ENCODE results near the gene PDZRN3.

The PDZRN3 gene

GRCh38 chr3:73351423-73352071 lies 273.2 kb downstream of the PDZRN3 start:
- TF ChIP-seq POLR2AphosphoS5 (IDR thresholded peaks at IDR 0.05; ENCODE audit: low read depth) (no peak), GABPA (IDR thresholded peaks at IDR 0.05; ENCODE audit: low read depth) (no peak), CTCF (IDR thresholded peaks at IDR 0.05; ENCODE audit: insufficient read depth, low read length) (no peak), SPI1 (IDR thresholded peaks at IDR 0.05; ENCODE audit: borderline replicate concordance, low read depth) (no peak), REST (IDR thresholded peaks at IDR 0.05; ENCODE audit: insufficient replicate concordance, low read depth) (no peak)

GRCh38 chr3:73350996-73351395 lies 273.7 kb downstream of the PDZRN3 start:
- no peak for TF ChIP-seq REST (IDR thresholded peaks at IDR 0.05; ENCODE audit: insufficient replicate concordance, low read depth)
- TF ChIP-seq POLR2AphosphoS5 (IDR thresholded peaks at IDR 0.05; ENCODE audit: low read depth) = no peak
- no peak for TF ChIP-seq SPI1 (IDR thresholded peaks at IDR 0.05; ENCODE audit: borderline replicate concordance, low read depth)
- no peak for TF ChIP-seq CTCF (IDR thresholded peaks at IDR 0.05; ENCODE audit: insufficient read depth, low read length)
- no peak for TF ChIP-seq GABPA (IDR thresholded peaks at IDR 0.05; ENCODE audit: low read depth)
- Histone ChIP-seq H3K27me3 (ENCODE audit: insufficient read depth, poor library complexity, severe bottlenecking) (no peaks in the 10 kb centered on the region), H3K27ac (replicated peaks) (no peak overlapping the region), H3K4me3 (replicated peaks; ENCODE audit: insufficient read depth, low read length) (no peak overlapping the region)
- no peak for DNase-seq (ENCODE audit: low read depth in 1 of 2, low spot score in 1 of 2)

More at GRCh38 chr3:73351423-73352071, 273.2 kb downstream of the PDZRN3 start:
- H3K27ac ChIP-seq (replicated peaks) = no peak overlapping the region
- no peaks in the 10 kb centered on the region for H3K27me3 ChIP-seq (ENCODE audit: insufficient read depth, poor library complexity, severe bottlenecking)
- no peak for DNase-seq (ENCODE audit: low read depth in 1 of 2, low spot score in 1 of 2)
- H3K4me3 ChIP-seq (replicated peaks; ENCODE audit: insufficient read depth, low read length) = no peak overlapping the region

GRCh38 chr3:73349657-73350056 lies 275.1 kb downstream of the PDZRN3 start:
- no peaks in the 10 kb centered on the region for H3K27me3 ChIP-seq (ENCODE audit: insufficient read depth, poor library complexity, severe bottlenecking)
- no peak overlapping the region for H3K4me3 ChIP-seq (replicated peaks; ENCODE audit: insufficient read depth, low read length)
- TF ChIP-seq REST (IDR thresholded peaks at IDR 0.05; ENCODE audit: insufficient replicate concordance, low read depth) (no peak), GABPA (IDR thresholded peaks at IDR 0.05; ENCODE audit: low read depth) (no peak), POLR2AphosphoS5 (IDR thresholded peaks at IDR 0.05; ENCODE audit: low read depth) (no peak), CTCF (IDR thresholded peaks at IDR 0.05; ENCODE audit: insufficient read depth, low read length) (no peak), SPI1 (IDR thresholded peaks at IDR 0.05; ENCODE audit: borderline replicate concordance, low read depth) (no peak)
- H3K27ac ChIP-seq (replicated peaks) = no peak overlapping the region
- DNase-seq (ENCODE audit: low read depth in 1 of 2, low spot score in 1 of 2) = no peak
